Epithelial cell of proximal tubule (primary cell): ENCODE results near the gene SGO2. TPM values are rescaled to one million over a fixed set of nuclear protein-coding genes. Genes with fewer than 3 reads are reported as not detected.
A peak's percentile ranks its signal among the peaks of the same experiment; 100 is the strongest.

Experiments
- DNase-seq: peaks from one replicate; pipeline ENCODE4 v3.0.0-alpha.2; 2011; ENCODE audit warnings: low read depth
- H3K4me3 ChIP-seq: 2 replicates; pipeline ENCODE4 v1.5.1; 2011; ENCODE audit warnings: low read depth, mild to moderate bottlenecking, low read length
- total RNA-seq: library from RNA; depleted of rRNA; stranded (reverse); fragments of >200 nt; gene quantifications from 2 replicates; pipeline ENCODE4 v1.2.3, GENCODE V29; 2015
- TF ChIP-seq, protein P1 (sequence below): conservative IDR thresholded peaks from 2 replicates; pipeline ENCODE4 v1.5.1; 2012; ENCODE audit warnings: low read depth, mild to moderate bottlenecking, low read length

Gene SGO2
- total RNA-seq, 1 donor from 2014 or later = 29.4 TPM

DNA sequence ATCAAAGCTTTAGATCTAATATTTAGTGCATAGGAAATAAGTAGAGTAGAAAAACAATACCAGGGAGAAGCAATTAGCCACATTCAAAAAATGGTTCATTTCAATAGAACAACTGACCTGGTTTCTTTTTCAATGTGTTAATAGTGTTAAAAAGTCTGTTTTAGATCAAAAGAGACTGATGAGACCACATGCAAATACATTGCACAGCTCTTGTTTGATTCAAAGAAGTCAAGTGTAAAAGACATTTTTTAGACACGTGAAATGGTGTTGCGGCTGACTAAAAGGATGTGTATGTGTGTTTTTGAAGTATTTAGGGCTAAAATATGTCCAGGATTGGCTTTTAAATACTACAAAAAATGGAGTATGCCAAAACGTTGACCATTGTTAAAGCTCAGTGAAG lies 58.6 kb downstream of the SGO2 start:
- H3K4me3 ChIP-seq = no peak overlapping the region
- TF ChIP-seq, protein P1, sequence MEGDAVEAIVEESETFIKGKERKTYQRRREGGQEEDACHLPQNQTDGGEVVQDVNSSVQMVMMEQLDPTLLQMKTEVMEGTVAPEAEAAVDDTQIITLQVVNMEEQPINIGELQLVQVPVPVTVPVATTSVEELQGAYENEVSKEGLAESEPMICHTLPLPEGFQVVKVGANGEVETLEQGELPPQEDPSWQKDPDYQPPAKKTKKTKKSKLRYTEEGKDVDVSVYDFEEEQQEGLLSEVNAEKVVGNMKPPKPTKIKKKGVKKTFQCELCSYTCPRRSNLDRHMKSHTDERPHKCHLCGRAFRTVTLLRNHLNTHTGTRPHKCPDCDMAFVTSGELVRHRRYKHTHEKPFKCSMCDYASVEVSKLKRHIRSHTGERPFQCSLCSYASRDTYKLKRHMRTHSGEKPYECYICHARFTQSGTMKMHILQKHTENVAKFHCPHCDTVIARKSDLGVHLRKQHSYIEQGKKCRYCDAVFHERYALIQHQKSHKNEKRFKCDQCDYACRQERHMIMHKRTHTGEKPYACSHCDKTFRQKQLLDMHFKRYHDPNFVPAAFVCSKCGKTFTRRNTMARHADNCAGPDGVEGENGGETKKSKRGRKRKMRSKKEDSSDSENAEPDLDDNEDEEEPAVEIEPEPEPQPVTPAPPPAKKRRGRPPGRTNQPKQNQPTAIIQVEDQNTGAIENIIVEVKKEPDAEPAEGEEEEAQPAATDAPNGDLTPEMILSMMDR = no peak
- no peak for DNase-seq

GRCh38 chr2:200585340-200585729 lies 59.3 kb downstream of the SGO2 start:
- peak overlapping the region; percentile 69 for H3K4me3 ChIP-seq
- no peak for DNase-seq
- TF ChIP-seq, protein P1 = no peak

DNA sequence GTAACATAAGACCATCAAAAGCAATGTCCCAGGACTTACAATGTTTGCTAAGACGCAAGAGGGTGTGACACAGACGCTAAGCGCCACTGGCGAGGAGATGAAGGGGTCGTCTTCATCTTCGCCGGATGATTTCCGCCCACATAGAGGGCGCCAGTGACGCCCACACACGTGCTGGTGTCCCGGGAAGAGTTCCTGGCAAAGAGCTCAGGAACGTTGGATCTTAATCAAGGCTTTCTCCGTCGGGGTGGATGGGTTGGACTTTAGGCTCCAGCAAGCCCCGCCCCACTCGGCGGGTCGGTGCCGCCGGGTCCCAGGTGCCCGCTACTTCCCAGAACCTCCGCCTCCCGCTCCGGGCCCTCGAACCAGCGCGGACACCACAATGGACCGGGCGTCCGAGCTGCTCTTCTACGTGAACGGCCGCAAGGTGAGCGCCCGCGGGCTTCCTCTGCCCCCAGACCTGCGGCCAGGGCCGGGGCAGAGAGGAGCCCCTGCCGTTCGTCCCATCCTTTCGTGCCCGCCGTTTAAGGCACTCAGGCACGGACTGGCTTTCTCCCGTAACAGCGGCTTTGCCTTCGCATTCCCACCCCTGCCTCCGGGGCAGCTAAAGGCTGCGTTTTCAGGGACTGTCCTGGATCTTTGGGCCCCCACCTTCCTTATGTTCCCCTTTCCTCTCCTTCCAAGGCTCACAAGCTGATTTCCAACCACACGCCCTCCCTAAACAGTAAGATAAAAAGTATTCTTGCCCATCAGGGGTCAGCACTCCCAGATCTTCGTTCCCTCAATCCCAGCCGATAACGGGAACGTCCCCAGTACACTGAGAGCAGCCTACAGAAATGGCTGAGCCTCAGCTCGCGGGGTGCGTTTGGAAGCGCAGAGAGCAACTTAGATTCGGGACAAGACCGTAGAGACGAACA lies 60.0 kb downstream of the SGO2 start, which contains the start of gene AOX1:
AOX1 (plus strand) TSS at position 285 of the 914 bp plus-strand sequence; CDS start at position 380, 95 bp downstream.
- H3K4me3 ChIP-seq = peak within 1 kb of the TSS; percentile 69
- TF ChIP-seq, protein P1 = peak; percentile 32
- no peak for DNase-seq

- H3K4me3 ChIP-seq = peak overlapping the region; percentile 69
- TF ChIP-seq, protein P1 = no peak
- DNase-seq = no peak
These were observed 60.6 kb downstream of the SGO2 start for GRCh38 chr2:200586644-200586975.

- peak overlapping the region; percentile 69 for H3K4me3 ChIP-seq
- TF ChIP-seq, protein P1 = no peak
- DNase-seq = no peak
These were observed 61.1 kb downstream of the SGO2 start for GRCh38 chr2:200587007-200587616.

DNA sequence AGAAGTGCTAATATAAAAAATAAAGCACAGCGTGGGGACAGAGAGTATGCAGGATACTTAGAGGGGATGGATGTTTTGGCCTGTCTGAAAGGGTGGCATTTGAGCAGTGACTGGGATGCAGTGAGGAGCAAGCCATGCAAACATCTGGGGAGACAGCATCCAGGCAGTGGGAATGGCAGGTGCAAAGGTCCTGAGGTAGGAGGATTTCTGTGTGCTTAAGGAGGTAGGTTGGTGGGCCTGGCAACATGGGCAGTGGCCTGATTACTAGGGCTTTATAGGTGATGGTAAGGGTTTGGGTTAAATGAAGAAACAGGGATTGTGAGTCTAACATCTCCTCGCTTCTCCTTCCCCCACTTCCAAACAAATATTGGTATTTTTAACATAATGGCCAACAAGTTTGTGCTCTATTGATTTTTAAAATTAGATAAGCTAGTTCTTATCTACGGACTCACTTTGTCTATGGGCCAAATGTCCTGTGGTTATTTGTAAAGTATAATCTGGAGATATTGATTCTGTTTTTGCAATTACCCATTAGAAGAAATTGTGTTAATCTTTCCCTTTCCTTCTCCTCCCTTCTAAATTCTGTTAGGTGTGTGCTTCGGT lies 62.2 kb downstream of the SGO2 start:
- TF ChIP-seq, protein P1 = no peak
- no peak for DNase-seq

More for the DNA sequence above, 62.2 kb downstream of the SGO2 start:
- H3K4me3 ChIP-seq = no peak overlapping the region
